ENCODE results near the gene KCNK13.

- TF ChIP-seq PATZ1 (CRISPR knock-in tag; IDR thresholded peaks at IDR 0.05; ENCODE audit: borderline replicate concordance) (no peak), ATF2 (CRISPR knock-in tag; IDR thresholded peaks at IDR 0.05) (no peak), IRF9 (tag; IDR thresholded peaks at IDR 0.05) (no peak), EZH2 (IDR thresholded peaks at IDR 0.05; ENCODE audit: borderline replicate concordance, low read depth, low read length) (no peak)
These were observed 26.4 kb downstream of the KCNK13 start for GRCh38 chr14:90088176-90088575.
